Measurements from ENCODE around the gene CFAP119. TPM values are rescaled to one million over a fixed set of nuclear protein-coding genes. Genes with fewer than 3 reads are reported as not detected.

CFAP119 gene
- total and polyA plus RNA-seq, 4 donors: 0.33 to 2.7 (median 1.2) TPM

GRCh38 chr16:30767767-30768465, 6.1 kb upstream of the CFAP119 start:
- Histone ChIP-seq H3K4me3 (ENCODE audit: low read depth in 1 of 3, low read length in 3 of 3) (no peak overlapping the region), H3K27me3 (ENCODE audit: control insufficient read depth in 4 of 4, insufficient read depth in 4 of 4, low read length in 3 of 4) (no peaks in the 10 kb centered on the region), H3K27ac (ENCODE audit: low read depth in 1 of 2, low read length in 2 of 2) (no peak overlapping the region), H3K9me3 (ENCODE audit: control insufficient read depth in 4 of 4, low read length in 3 of 4) (no peaks in the 10 kb centered on the region), H3K4me1 (ENCODE audit: control insufficient read depth in 4 of 4, insufficient read depth in 4 of 4, low read length in 3 of 4) (peaks cover 0 to 14% (median 10%) of the 10 kb centered on the region in 4 donors), H3K36me3 (ENCODE audit: control insufficient read depth in 4 of 4, insufficient read depth in 3 of 4, low read depth in 1 of 4, low read length in 3 of 4) (peaks cover 44 to 91% (median 74%) of the 10 kb centered on the region in 4 donors), H3K9ac (ENCODE audit: low read depth in 1 of 2, low read length in 2 of 2) (no peak overlapping the region)
- 93% methylated on average over 18 of the region's 18 CpGs for WGBS
- no peak for TF ChIP-seq HNF4A (conservative IDR thresholded peaks at IDR 0.05)
- DNase-seq (ENCODE audit: low spot score): no peak

GRCh38 chr16:30766933-30767284, 5.0 kb upstream of the CFAP119 start:
- Histone ChIP-seq H3K4me1 (ENCODE audit: control insufficient read depth in 4 of 4, insufficient read depth in 4 of 4, low read length in 3 of 4) (peaks cover 0 to 19% (median 15%) of the 10 kb centered on the region in 4 donors), H3K4me3 (ENCODE audit: low read depth in 1 of 3, low read length in 3 of 3) (no peak overlapping the region), H3K27ac (ENCODE audit: low read depth in 1 of 2, low read length in 2 of 2) (no peak overlapping the region), H3K27me3 (ENCODE audit: control insufficient read depth in 4 of 4, insufficient read depth in 4 of 4, low read length in 3 of 4) (no peaks in the 10 kb centered on the region), H3K36me3 (ENCODE audit: control insufficient read depth in 4 of 4, insufficient read depth in 3 of 4, low read depth in 1 of 4, low read length in 3 of 4) (peaks cover 39 to 81% (median 64%) of the 10 kb centered on the region in 4 donors), H3K9me3 (ENCODE audit: control insufficient read depth in 4 of 4, low read length in 3 of 4) (no peaks in the 10 kb centered on the region), H3K9ac (ENCODE audit: low read depth in 1 of 2, low read length in 2 of 2) (no peak overlapping the region)
- no peak for DNase-seq (ENCODE audit: low spot score)
- no peak for TF ChIP-seq HNF4G (IDR thresholded peaks at IDR 0.05)
- no peak for TF ChIP-seq NR2F2 (IDR thresholded peaks at IDR 0.05)
- no peak for TF ChIP-seq REST (IDR thresholded peaks at IDR 0.05)
- no peak for TF ChIP-seq RXRA (IDR thresholded peaks at IDR 0.05)
- no peak for TF ChIP-seq JUND (IDR thresholded peaks at IDR 0.05)
- no peak for TF ChIP-seq ZBTB33 (IDR thresholded peaks at IDR 0.05)
- TF ChIP-seq RAD21 (IDR thresholded peaks at IDR 0.05): no peak
- WGBS: 90% methylated on average over 4 of the region's 4 CpGs

GRCh38 chr16:30766206-30766932, 4.5 kb upstream of the CFAP119 start:
- no peak overlapping the region for H3K27ac ChIP-seq (ENCODE audit: low read depth in 1 of 2, low read length in 2 of 2)
- peak; percentile 79 for DNase-seq (ENCODE audit: low spot score)
- no peak overlapping the region for H3K4me3 ChIP-seq (ENCODE audit: low read depth in 1 of 3, low read length in 3 of 3)
- H3K27me3 ChIP-seq (ENCODE audit: control insufficient read depth in 4 of 4, insufficient read depth in 4 of 4, low read length in 3 of 4): no peaks in the 10 kb centered on the region
- H3K9ac ChIP-seq (ENCODE audit: low read depth in 1 of 2, low read length in 2 of 2): no peak overlapping the region
- H3K9me3 ChIP-seq (ENCODE audit: control insufficient read depth in 4 of 4, low read length in 3 of 4): no peaks in the 10 kb centered on the region
- H3K36me3 ChIP-seq (ENCODE audit: control insufficient read depth in 4 of 4, insufficient read depth in 3 of 4, low read depth in 1 of 4, low read length in 3 of 4): peaks cover 35 to 76% (median 61%) of the 10 kb centered on the region in 4 donors
- TF ChIP-seq EGR1 (IDR thresholded peaks at IDR 0.05; ENCODE audit: low read depth in 2 of 2) (no peak), ZBTB33 (IDR thresholded peaks at IDR 0.05) (no peak)
- peaks cover 3 to 24% (median 18%) of the 10 kb centered on the region in 4 donors for H3K4me1 ChIP-seq (ENCODE audit: control insufficient read depth in 4 of 4, insufficient read depth in 4 of 4, low read length in 3 of 4)
- WGBS: 94% methylated on average over 29 of the region's 29 CpGs
